Omental fat pad (tissue), 4 donors: ENCODE results near the gene ATP2C1. TPM values are rescaled to one million over a fixed set of nuclear protein-coding genes. Genes with fewer than 3 reads are reported as not detected.

Experiments
- ATAC-seq: fragments of 150-250 bp; one replicate; pipeline ENCODE4 v1.9.1; 2016; ENCODE audit warnings: mild to moderate bottlenecking, moderate library complexity; ENCODE audit not compliant: low FRiP score
- DNase-seq: peaks from one replicate; pipeline ENCODE4 v3.0.0-alpha.2; 2019; ENCODE audit warnings: low spot score
- CTCF ChIP-seq, 3 donors: fragments of 450-650 bp; IDR thresholded peaks; one replicate each; pipeline ENCODE4 v1.5.1; 2016 to 2017; ENCODE audit warnings: antibody characterized with exemption in 3 of 3, mild to moderate bottlenecking in 3 of 3, moderate library complexity in 2 of 3
- total RNA-seq, 4 donors: library from RNA; depleted of rRNA; stranded (reverse); fragments of >200 nt; gene quantifications; one replicate each; pipeline ENCODE4 v1.1.0, GENCODE V29; 2016

The ATP2C1 gene
- total RNA-seq, 4 donors from 2014 or later, result 53.2 to 63.5 (median 61.6) TPM

- DNase-seq, result no peak
- no peak for TF ChIP-seq CTCF (IDR thresholded peaks at IDR 0.05)
- ATAC-seq, result no peak
These were observed 40.7 kb downstream of the ATP2C1 start for GRCh38 chr3:130934442-130935089.

GRCh38 chr3:130935761-130936492, 42.0 kb downstream of the ATP2C1 start:
- DNase-seq, result no peak
- no peak for TF ChIP-seq CTCF (IDR thresholded peaks at IDR 0.05)
- no peak for ATAC-seq

GRCh38 chr3:130939753-130940152, 45.9 kb downstream of the ATP2C1 start:
- no peak for TF ChIP-seq CTCF (IDR thresholded peaks at IDR 0.05)
- ATAC-seq (no peak), DNase-seq (no peak)

GRCh38 chr3:130941793-130942192, 47.9 kb downstream of the ATP2C1 start:
- no peak for TF ChIP-seq CTCF (IDR thresholded peaks at IDR 0.05)
- ATAC-seq, result no peak

GRCh38 chr3:130946882-130947281, 53.0 kb downstream of the ATP2C1 start:
- no peak for TF ChIP-seq CTCF (IDR thresholded peaks at IDR 0.05)
- ATAC-seq, result no peak
- DNase-seq, result no peak

More at GRCh38 chr3:130941793-130942192, 47.9 kb downstream of the ATP2C1 start:
- DNase-seq, result no peak

GRCh38 chr3:130948001-130948773, 54.3 kb downstream of the ATP2C1 start:
- no peak for DNase-seq
- no peak for ATAC-seq
- no peak for TF ChIP-seq CTCF (IDR thresholded peaks at IDR 0.05)
